NCI-H748 (cell line): ENCODE results near the gene SH3BP1.
"Not testable (repeated sequence)": the region's sequence is repeated elsewhere in the genome, so short reads cannot be mapped to it uniquely, and the experiment has no call there.

ENCODE experiments used
- DNase-seq: peaks from one replicate; lab custom pipeline; 2025; ENCODE audit not compliant: unreplicated experiment; lab: John Stamatoyannopoulos, UW

SH3BP1 gene

GRCh38 chr22:37675930-37676735 is 36.7 kb downstream of the SH3BP1 start:
- no peak for DNase-seq

DNA sequence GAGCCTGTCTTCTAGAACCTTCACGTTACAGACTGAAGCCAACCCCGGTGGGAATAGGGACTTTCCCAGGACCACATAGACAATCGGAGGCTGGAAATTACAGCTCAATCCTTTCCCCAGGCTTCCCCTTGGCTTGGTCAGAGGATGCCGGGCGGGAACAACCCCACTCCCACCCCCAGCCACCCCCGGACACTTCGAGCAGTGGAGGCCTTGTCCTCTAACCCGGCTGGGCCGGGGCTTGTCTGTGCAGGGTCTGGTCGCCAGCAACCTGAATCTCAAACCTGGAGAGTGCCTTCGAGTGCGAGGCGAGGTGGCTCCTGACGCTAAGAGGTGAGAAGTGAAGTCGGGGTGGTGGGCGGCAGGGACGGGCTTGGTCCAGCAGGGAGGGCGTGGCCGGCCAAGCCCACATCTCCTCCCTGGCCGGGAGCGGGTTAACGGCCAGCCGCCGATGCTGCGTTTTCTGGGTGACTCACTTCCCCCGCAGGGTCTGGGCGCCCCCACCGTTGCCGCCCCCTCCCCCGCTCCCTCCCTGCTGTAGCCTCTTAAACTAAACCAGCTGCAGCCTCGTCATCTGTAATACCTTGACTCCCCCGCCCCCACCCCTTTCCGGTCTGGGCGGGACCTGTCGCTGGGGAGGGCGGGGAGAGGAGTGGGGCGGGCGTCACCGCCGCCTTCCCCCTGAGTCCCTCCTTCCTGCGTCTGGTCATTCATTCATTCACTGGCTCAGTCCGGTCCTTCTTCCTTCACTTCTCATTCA is 37.4 kb downstream of the SH3BP1 start:
- peak; percentile 71 for DNase-seq

DNA sequence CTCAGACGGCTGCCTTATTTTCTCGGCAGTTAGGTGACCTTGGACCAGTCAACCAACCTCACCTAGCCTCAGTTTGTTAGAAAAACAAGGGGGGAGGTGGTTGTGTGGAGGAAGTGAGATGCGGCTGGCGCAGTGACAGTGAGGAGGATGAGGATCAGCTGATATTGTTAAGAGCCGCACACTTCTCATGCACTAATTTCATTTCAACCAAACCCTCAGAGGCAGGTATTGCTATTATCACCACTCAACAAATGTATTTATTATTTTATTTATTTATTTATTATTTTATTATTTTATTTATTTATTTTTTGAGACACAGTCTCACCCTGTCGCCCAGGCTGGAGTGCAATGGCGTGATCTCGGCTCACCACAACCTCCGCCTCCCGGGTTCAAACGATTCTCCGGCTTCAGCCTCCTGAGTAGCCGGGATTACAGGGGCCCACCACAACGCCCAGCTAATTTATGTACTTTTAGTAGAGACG is 38.1 kb downstream of the SH3BP1 start:
- no peak for DNase-seq

GRCh38 chr22:37678372-37678771 is 38.9 kb downstream of the SH3BP1 start:
- no peak for DNase-seq

GRCh38 chr22:37679670-37680069 is 40.2 kb downstream of the SH3BP1 start:
- DNase-seq: no peak

DNA sequence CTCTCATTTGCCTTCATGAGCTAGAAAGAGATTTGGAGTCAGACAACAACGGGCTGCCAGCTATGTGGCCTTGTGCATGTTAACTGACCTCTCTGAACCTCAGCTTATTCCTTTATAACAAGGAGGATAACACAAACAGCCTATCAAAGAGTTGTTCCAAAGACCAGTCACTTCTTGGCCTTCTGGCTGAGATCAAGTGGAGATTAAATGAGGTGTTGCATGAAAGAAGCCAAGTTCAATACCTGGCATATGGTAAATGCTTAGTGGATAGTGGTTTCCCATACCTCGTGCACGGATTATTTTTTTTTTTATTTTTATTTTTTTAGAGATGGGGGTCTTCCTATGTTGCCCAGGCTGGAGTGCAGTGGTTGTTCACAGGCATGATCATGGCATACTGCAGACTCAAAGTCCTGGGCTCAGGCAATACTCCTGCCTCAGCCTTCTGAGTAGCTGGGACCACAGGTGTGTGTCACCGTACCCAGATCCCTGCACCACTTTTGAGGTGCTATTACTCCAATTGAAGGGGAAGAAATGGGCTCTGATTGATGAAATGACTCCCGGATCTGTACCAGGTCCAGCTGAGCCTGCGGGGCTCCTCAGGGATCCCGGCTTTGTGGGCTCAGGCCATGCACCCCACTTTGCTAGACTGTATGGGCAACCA is 40.9 kb downstream of the SH3BP1 start:
- no peak for DNase-seq

GRCh38 chr22:37681001-37681424 is 41.5 kb downstream of the SH3BP1 start:
- no peak for DNase-seq

DNA sequence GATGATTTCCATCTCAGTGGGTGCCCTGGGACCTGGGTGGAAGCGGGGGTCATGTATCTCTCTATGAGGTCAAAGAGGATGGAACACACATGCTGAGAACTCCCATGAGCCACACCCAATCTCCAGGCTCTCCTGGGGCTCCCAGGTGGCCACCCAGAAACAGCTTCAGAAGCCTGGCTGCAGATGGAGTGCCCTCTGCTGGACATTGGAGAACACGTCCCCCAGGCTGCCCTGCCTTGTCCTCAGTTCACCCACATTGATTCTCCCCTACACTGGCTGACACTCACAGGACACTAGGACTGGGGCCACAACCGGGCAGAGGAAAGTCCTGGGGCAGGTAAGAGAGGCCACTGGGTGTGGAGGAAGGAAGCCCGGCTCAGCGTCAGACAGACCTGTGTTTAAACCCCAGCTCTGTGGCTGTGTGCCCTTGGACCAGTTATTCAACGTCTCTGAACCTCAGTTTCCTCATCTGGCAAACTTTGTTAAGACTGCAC is 42.1 kb downstream of the SH3BP1 start:
- peak; percentile 56 for DNase-seq

DNA sequence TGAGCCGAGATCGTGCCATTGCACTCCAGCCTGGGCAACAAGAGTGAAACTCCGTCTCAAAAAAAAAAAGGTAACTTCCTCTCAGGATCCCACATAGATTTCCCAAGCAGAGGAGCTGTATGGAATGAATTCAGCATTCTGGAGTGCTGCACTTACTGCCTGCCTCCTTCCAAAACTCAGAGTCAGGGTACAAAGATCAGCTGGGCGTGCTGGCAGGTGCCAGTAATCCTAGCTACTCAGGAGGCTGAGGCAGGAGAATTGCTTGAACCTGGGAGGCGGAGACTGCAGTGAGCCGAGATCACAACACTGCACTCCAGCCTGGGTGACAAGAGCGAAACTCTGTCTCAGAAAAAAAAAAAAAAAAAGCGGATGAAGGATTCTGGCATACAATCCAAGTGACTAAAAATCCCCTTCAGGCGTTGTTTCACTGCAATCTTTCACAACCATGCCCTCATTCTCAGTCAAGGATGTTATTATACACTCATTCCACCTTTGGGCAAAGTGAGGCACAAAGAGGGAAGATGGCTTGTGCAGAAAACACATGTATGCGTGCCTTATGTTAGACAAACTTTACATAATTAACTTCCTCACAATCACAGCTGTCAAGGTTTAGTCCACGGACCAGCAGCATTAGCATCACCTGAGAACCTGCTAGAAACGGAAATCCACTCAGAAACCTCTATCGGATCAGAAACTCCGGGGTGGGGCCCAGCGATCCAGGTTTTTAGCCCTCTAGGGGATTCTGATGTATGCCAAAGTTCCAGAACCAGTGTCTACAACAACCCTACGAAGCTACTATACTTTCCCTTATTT is 45.5 kb downstream of the SH3BP1 start:
- no peak for DNase-seq

GRCh38 chr22:37686002-37686982 is 46.8 kb downstream of the SH3BP1 start, which contains the start of gene NOL12:
Gene NOL12 (plus strand): TSS chr22:37686343. CDS start chr22:37686393, 50 bp downstream.
- peak; percentile 84 for DNase-seq

GRCh38 chr22:37690407-37690806 is 50.9 kb downstream of the SH3BP1 start:
- no peak for DNase-seq

DNA sequence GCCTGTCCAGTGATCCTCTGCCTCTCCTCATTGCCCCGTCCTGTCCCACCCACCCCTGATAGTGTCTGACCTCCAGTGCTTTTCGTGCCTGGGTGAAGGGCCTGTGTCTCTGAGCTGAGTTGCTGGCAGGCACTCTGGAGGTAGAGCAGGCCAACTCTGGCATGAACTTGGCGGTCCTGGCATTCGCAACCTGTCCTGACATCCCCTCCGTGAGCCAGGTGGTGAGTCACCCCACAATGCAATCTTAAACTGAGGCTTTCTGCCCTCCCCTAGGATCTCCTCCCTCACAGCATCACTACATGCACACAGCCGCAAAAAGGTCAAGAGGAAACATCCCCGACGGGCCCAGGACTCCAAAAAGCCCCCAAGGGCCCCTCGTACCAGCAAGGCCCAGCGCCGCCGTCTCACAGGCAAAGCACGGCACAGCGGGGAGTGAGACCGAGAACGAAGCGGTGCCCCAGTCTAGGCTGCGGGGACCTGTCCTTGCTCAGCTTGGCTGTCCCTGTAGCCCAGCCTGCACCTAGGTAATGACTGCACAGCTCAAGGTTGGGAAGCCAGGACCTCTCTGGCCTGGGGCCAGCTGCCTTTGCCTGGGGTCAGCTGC is 51.5 kb downstream of the SH3BP1 start:
- no peak for DNase-seq

DNA sequence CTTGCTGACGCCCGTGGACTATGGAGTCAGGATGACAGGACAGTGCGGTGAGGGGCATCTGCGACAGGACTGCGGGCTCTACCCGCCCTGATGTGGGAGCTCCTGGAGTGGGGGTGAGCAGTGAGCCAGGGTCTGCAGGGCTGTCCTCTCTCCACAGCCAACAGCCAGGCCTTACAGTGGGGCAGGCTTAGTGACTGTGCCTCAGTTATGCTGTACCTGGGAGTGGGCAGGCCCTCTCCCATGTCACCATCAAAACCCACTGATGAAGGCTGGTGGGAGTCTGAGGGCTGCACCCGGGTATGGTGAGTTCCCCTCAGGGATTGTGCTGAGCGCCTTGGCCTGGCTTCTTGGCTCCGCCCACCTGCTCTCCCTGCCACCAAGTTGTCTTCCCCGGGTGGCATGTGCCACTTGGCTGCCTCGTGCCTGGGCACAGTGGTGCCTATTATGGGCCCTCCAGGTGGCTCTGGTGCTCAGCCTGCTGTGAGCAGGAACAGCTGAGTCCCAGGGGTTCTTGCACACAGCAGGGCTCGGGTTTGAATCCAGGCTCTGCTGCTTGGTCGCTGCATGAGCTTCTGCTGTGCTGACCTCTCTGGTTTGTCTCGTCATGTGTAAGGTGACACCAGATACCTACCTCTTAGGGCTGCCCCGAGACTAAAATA is 53.3 kb downstream of the SH3BP1 start:
- no peak for DNase-seq

- not testable (repeated sequence) for DNase-seq
Observed at GRCh38 chr22:37694131-37694530, 54.7 kb downstream of the SH3BP1 start.

GRCh38 chr22:37696260-37696656 is 56.8 kb downstream of the SH3BP1 start:
- DNase-seq: not testable (repeated sequence)

DNA sequence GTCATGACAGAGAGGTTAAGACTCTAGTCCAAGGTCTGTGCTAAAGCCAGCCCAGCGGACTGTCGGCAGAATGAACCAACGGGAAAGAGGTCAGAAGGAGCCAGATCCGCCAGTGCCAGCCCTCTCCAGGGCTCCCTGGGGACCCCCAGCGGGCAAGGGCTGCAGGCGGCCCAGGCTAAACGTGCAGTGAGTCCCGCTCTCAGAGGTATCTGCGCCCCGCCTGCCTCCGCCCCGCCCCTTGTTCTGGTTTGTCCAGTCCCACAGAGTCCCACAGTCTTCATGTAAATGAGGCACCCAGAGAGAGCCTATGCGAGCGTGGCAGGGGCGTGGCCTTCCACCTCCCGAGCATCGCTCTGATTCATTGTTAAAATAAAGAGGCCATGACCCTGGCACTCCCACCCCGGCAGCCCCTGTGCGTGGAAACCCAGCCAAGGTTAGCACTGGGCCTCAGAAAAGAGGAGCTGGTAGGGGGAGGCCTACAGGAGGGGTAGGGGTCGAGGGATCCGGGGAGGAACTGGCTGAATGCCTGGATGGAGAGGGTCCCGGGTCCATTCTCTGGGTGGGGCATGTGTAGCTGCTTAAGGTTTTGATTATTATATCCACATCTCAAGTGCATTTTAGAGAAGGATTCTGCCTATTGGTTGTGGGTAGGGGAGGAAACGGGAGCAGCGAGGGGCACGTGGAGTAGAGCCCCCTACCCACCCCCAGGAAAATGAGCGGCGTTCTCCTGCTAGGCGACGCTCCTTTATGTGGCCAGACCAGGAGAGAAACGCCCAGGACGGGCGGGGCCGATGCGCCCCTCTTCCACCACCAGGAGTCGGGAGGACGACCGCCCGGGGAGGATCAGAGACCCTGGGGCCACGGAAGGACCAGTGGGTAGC is 57.4 kb downstream of the SH3BP1 start, which contains the start of gene TRIOBP:
TRIOBP (plus strand) TSS at position 392 of the 881 bp plus-strand sequence. CDS start 4,318 bp downstream, outside the sequence.
- peak; percentile 95 for DNase-seq

DNA sequence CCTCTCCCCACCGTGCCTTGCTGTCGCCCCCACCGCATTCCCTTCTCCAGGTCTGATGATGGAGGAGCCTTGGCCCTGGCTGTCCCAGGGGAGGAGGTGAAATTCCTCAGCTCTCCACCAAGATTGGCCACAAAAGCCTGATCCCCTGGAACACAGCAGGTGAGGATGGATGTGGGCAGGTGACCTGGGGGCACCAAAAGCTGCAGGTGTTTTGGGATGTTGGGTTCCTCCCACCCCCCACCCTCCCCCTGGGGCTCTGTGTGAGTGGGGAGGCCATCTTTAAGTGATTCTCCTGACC is 58.0 kb downstream of the SH3BP1 start:
- no peak for DNase-seq
